ENCODE results near the gene SVOP.
"Not testable (repeated sequence)": the region's sequence is repeated elsewhere in the genome, so short reads cannot be mapped to it uniquely, and the experiment has no call there.

SVOP gene

GRCh38 chr12:109052097-109052413, 31.2 kb upstream of the SVOP start:
- peak overlapping the region; percentile 93 for H3K4me3 ChIP-seq (ENCODE audit: control insufficient read depth, low read depth, low read length)
- DNase-seq (ENCODE audit: low read depth), result no peak
- TF ChIP-seq, protein P1, sequence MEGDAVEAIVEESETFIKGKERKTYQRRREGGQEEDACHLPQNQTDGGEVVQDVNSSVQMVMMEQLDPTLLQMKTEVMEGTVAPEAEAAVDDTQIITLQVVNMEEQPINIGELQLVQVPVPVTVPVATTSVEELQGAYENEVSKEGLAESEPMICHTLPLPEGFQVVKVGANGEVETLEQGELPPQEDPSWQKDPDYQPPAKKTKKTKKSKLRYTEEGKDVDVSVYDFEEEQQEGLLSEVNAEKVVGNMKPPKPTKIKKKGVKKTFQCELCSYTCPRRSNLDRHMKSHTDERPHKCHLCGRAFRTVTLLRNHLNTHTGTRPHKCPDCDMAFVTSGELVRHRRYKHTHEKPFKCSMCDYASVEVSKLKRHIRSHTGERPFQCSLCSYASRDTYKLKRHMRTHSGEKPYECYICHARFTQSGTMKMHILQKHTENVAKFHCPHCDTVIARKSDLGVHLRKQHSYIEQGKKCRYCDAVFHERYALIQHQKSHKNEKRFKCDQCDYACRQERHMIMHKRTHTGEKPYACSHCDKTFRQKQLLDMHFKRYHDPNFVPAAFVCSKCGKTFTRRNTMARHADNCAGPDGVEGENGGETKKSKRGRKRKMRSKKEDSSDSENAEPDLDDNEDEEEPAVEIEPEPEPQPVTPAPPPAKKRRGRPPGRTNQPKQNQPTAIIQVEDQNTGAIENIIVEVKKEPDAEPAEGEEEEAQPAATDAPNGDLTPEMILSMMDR (IDR thresholded peaks at IDR 0.05; ENCODE audit: control insufficient read depth, insufficient read depth, low read depth, low read length, missing control alignments), result no peak

DNA sequence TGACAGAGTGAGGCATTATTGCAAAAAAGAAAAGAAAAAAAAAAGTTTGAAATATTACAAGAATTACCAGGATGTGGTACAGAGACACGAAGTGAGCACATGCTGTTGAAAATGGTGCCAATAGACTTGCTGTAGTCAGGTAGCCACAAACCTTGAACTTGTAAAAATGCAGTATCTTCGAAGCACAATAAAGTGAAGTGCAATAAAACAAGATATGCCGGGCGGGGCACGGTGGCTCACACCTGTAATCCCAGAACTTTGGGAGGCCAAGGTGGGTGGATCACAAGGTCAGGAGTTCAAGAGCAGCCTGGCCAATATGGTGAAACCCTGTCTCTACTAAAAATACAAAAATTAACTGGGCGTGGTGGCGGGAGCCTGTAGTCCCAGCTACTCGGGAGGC, 28.9 kb upstream of the SVOP start:
- not testable (repeated sequence) for DNase-seq (ENCODE audit: low read depth); H3K4me3 ChIP-seq (ENCODE audit: control insufficient read depth, low read depth, low read length)

DNA sequence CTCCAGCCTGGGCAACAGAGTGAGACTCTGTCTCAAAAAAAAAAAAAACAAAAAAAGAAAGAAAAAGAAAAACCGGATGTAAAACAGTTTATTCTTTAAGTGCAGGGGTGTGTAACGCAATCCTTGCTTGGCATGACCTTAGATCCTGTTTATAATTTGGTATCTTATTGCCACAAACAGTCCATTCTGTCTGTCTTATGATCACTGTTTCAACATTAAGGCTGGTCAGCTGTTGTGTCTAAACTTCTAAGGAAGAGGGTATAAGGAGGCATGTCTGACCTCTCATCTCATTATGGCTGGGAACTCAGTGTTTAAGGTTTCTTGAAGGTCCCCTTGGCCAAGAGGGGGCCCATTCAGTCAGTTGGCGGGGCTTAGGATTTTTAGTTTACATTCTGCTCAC, 27.8 kb upstream of the SVOP start:
- DNase-seq (ENCODE audit: low read depth); H3K4me3 ChIP-seq (ENCODE audit: control insufficient read depth, low read depth, low read length): not testable (repeated sequence)

DNA sequence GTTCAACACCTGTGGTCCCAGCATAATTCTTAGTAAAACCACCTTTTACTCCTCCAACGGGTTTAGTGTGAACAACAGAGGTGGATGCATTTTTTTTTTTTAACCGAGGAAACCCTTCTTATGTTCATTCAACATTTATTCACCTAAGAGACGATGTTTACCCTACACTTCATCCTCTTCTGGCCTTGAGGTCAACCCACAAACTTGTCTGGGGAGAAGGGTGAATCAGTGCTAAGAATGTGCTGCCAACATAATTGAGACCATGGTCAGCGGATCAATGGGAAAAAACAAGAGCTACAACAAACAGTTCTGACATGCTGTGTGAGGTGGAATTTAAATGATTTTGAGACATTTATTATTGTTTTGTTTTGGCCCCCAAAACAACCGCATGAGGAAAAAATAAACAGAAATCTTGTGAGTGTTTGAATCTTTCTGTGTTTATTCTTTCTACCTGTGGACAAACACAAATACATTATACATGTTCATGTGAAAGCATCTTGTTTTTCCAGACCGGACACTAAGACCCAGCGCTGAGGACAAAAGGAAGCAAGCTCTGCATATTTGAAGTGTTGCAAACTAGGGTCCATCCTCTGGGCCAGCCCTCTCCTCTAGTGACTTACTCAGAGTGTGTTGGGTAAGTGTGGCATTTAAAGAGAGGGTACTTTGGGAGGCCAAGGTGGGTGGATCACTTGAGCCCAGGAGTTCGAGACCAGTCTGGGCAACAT, 26.4 kb upstream of the SVOP start:
- TF ChIP-seq, protein P1 (IDR thresholded peaks at IDR 0.05; ENCODE audit: control insufficient read depth, insufficient read depth, low read depth, low read length, missing control alignments), result no peak
- no peak overlapping the region for H3K4me3 ChIP-seq (ENCODE audit: control insufficient read depth, low read depth, low read length)
- DNase-seq (ENCODE audit: low read depth), result no peak

DNA sequence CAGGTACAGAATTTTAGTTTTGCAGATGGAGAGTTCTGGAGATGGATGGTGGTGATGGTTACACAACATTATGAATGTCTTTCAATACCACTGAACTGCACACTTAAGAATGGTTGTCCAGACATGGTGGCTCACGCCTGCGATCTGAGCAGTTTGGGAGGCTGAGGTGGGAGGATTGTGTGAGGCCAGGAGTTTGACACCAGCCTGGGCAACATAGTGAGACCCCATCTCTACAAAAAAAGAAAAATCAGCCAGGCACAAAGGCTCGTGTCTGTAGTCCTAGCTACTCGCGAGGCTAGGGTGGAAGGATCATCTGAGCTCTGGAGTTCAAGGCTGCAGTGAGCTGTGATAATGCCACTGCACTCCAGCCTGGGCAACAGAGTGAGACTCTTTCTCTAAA, 23.4 kb upstream of the SVOP start:
- TF ChIP-seq, protein P1 (IDR thresholded peaks at IDR 0.05; ENCODE audit: control insufficient read depth, insufficient read depth, low read depth, low read length, missing control alignments), result no peak
- no peak for DNase-seq (ENCODE audit: low read depth)
- no peak overlapping the region for H3K4me3 ChIP-seq (ENCODE audit: control insufficient read depth, low read depth, low read length)

- TF ChIP-seq, protein P1 (IDR thresholded peaks at IDR 0.05; ENCODE audit: control insufficient read depth, insufficient read depth, low read depth, low read length, missing control alignments), result no peak
- H3K4me3 ChIP-seq (ENCODE audit: control insufficient read depth, low read depth, low read length), result no peak overlapping the region
- no peak for DNase-seq (ENCODE audit: low read depth)
Measured at GRCh38 chr12:109036975-109037374, 16.1 kb upstream of the SVOP start.

DNA sequence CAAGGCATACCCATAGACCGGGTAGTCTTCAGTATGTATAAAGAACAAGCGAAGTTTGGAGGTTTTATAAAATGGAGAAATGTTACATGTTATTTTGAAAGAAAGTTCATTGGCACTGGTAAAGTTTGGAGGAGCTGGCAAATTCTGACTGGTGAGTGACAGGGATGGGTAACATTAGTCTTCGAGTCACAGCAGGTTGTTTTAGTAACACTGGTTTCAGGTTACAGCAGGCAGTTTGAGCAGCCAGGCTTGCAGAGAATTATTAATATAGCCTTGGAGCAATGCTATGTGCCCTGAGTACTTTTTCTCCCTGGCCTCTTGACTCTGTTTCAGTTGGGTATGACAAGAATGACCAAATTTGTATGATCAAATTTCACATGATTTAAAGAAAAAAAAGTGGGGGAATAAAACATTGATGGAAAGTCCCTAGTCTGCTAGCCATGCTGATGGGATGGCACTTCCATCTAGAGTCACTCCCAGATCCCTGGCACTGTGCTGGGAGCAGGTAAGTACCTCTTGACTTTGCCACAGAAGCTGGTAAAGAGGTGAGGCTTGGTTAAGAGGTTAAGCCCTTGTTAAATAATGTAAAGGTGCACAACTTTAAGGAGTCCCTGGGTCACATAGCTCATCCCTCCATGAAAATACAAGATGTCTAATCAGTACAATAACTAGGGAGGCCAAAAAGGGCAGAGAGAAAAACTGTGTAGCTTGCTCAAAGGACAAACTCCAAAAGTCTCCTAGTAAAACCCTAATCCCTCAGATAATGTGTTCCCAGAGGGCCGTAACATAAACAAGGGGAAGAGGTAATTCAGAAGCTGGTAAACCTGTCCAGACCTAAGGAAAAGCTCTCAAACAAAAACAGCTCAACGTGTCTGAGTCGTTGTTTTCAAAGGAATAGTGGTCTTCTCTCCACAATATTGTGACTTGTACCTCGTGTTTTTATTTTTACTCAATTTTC, 12.7 kb upstream of the SVOP start:
- DNase-seq (ENCODE audit: low read depth), result no peak
- TF ChIP-seq, protein P1 (IDR thresholded peaks at IDR 0.05; ENCODE audit: control insufficient read depth, insufficient read depth, low read depth, low read length, missing control alignments), result no peak
- no peak overlapping the region for H3K4me3 ChIP-seq (ENCODE audit: control insufficient read depth, low read depth, low read length)

Data from AG09309 (cell line).